Vagina (tissue), 2 donors: ENCODE results near the gene NOTO. TPM values are rescaled to one million over a fixed set of nuclear protein-coding genes. Genes with fewer than 3 reads are reported as not detected.

ENCODE experiments used
- DNase-seq, 2 donors: peaks; one replicate each; pipeline ENCODE4 v3.0.0-alpha.2; 2017; ENCODE audit errors: extremely low spot score in 2 of 2
- H3K27ac ChIP-seq: fragments of 200-600 bp; sonication (generic); one replicate; pipeline ENCODE4 v1.5.1; 2019
- H3K27me3 ChIP-seq: fragments of 200-600 bp; sonication (generic); one replicate; pipeline ENCODE4 v1.5.1; 2019
- H3K36me3 ChIP-seq, 2 donors: fragments of 200-600 bp; sonication (generic); one replicate each; pipeline ENCODE4 v1.5.1; 2017 to 2019
- H3K4me1 ChIP-seq: fragments of 200-600 bp; sonication (generic); one replicate; pipeline ENCODE4 v1.5.1; 2019
- H3K4me3 ChIP-seq, 2 donors: fragments of 200-600 bp; sonication (generic); 1 replicate in 1 of 2; 2 replicates in 1 of 2; pipeline ENCODE4 v1.5.1; 2016 to 2019
- H3K9me3 ChIP-seq: fragments of 200-600 bp; sonication (generic); one replicate; pipeline ENCODE4 v1.5.1; 2019
- CTCF ChIP-seq, 3 experiments: fragments of 450-650 bp in 2 of 3; fragments of 200-600 bp in 1 of 3; sonication (generic) in 1 of 3; IDR thresholded peaks; one replicate each; pipeline ENCODE4 v1.5.1; 2017 to 2019; ENCODE audit warnings: antibody characterized with exemption in 3 of 3, mild to moderate bottlenecking in 2 of 3, moderate library complexity in 2 of 3
- POLR2A ChIP-seq, 2 donors: fragments of 450-650 bp; IDR thresholded peaks; one replicate each; pipeline ENCODE4 v1.6.1; 2017; ENCODE audit warnings: antibody characterized with exemption in 2 of 2, mild to moderate bottlenecking in 2 of 2, moderate library complexity in 2 of 2
- POLR2AphosphoS5 ChIP-seq, 2 donors: sonication (generic); formaldehyde crosslinking; IDR thresholded peaks; one replicate each; pipeline ENCODE4 v1.9.0; 2017; ENCODE audit warnings: antibody characterized with exemption in 2 of 2, mild to moderate bottlenecking in 2 of 2, low read depth in 1 of 2; ENCODE audit not compliant: insufficient read depth in 1 of 2
- intact Hi-C: fragments of 100-400 bp; cut with DNase I; formaldehyde crosslinking; loops from one replicate; pipeline ENCODE4 v1.15.1; 2023
- total RNA-seq: library from RNA; depleted of rRNA; stranded (reverse); fragments of >200 nt; gene quantifications from one replicate; pipeline ENCODE4 v1.2.3, GENCODE V29; 2016

The NOTO gene
- total RNA-seq, 1 donor from 2014 or later = not detected

- Histone ChIP-seq H3K9me3 (no peaks in the 10 kb centered on the region), H3K4me3 (no peak overlapping the region), H3K27ac (peak overlapping the region; percentile 31), H3K36me3 (no peaks in the 10 kb centered on the region), H3K4me1 (peaks cover 36% of the 10 kb centered on the region), H3K27me3 (no peaks in the 10 kb centered on the region)
- TF ChIP-seq POLR2AphosphoS5 (IDR thresholded peaks at IDR 0.05; ENCODE audit: insufficient read depth in 1 of 2, low read depth in 1 of 2) (peak in 1 of 2 donors; percentile 16), CTCF (IDR thresholded peaks at IDR 0.05) (peak; percentile 51 to 86 (median 68)), POLR2A (IDR thresholded peaks at IDR 0.05) (no peak)
- no peak for DNase-seq
- intact Hi-C loops = no loop called here
Observed at GRCh38 chr2:73212448-73213176, 10.2 kb downstream of the NOTO start.

- Histone ChIP-seq H3K4me3 (peak within 1 kb of the TSS; percentile 86 to 95), H3K27me3 (no peaks in the 10 kb centered on the region), H3K4me1 (peaks cover 36% of the 10 kb centered on the region), H3K27ac (peak within 1 kb of the TSS; percentile 83), H3K36me3 (peaks cover 0 to 5% of the 10 kb centered on the region in 2 donors), H3K9me3 (no peaks in the 10 kb centered on the region)
- intact Hi-C loops = no loop called here
- DNase-seq = no peak
- no peak for TF ChIP-seq POLR2A (IDR thresholded peaks at IDR 0.05)
- TF ChIP-seq CTCF (IDR thresholded peaks at IDR 0.05) = peak in 1 of 3 experiments; percentile 20
- peak in 1 of 2 donors; percentile 88 for TF ChIP-seq POLR2AphosphoS5 (IDR thresholded peaks at IDR 0.05; ENCODE audit: insufficient read depth in 1 of 2, low read depth in 1 of 2)
Observed at GRCh38 chr2:73214120-73215035, 12.0 kb downstream of the NOTO start, which contains the start of gene SMYD5. Gene SMYD5, plus strand, starts transcription at chr2:73214245. Its CDS starts 22 bp downstream, at chr2:73214267.

- H3K27me3 ChIP-seq = no peaks in the 10 kb centered on the region
- peak overlapping the region; percentile 83 for H3K27ac ChIP-seq
- peaks cover 0 to 6% of the 10 kb centered on the region in 2 donors for H3K36me3 ChIP-seq
- H3K4me3 ChIP-seq = peak overlapping the region in 1 of 2 donors; percentile 95
- intact Hi-C loops = no loop called here
- peaks cover 36% of the 10 kb centered on the region for H3K4me1 ChIP-seq
- DNase-seq = no peak
- TF ChIP-seq POLR2AphosphoS5 (IDR thresholded peaks at IDR 0.05; ENCODE audit: insufficient read depth in 1 of 2, low read depth in 1 of 2) (no peak), CTCF (IDR thresholded peaks at IDR 0.05) (no peak), POLR2A (IDR thresholded peaks at IDR 0.05) (no peak)
- no peaks in the 10 kb centered on the region for H3K9me3 ChIP-seq
Observed at GRCh38 chr2:73215254-73215653, 12.9 kb downstream of the NOTO start.

GRCh38 chr2:73217160-73217559, 14.8 kb downstream of the NOTO start:
- TF ChIP-seq POLR2A (IDR thresholded peaks at IDR 0.05) (no peak), POLR2AphosphoS5 (IDR thresholded peaks at IDR 0.05; ENCODE audit: insufficient read depth in 1 of 2, low read depth in 1 of 2) (no peak), CTCF (IDR thresholded peaks at IDR 0.05) (no peak)
- intact Hi-C loops = no loop called here
- H3K27ac ChIP-seq = no peak overlapping the region

More at GRCh38 chr2:73217160-73217559, 14.8 kb downstream of the NOTO start:
- DNase-seq = no peak
- peaks cover 33% of the 10 kb centered on the region for H3K4me1 ChIP-seq
- H3K36me3 ChIP-seq = peaks cover 0 to 24% of the 10 kb centered on the region in 2 donors
- H3K27me3 ChIP-seq = no peaks in the 10 kb centered on the region
- H3K9me3 ChIP-seq = no peaks in the 10 kb centered on the region
- H3K4me3 ChIP-seq = no peak overlapping the region
